ENCODE measurements around the gene GDPD3.
"Not testable (repeated sequence)": the region's sequence is repeated elsewhere in the genome, so short reads cannot be mapped to it uniquely, and the experiment has no call there.

The GDPD3 gene

GRCh38 chr16:30113031-30113710 lies at the start of gene GDPD3:
GDPD3 (minus strand) TSS chr16:30113537; CDS start chr16:30113478, 59 bp downstream.
- DNase-seq: no peak

GRCh38 chr16:30157214-30157613 lies 43.9 kb upstream of the GDPD3 start:
- no peak for DNase-seq

GRCh38 chr16:30155188-30155587 lies 41.9 kb upstream of the GDPD3 start:
- no peak for DNase-seq

GRCh38 chr16:30152517-30152916 lies 39.2 kb upstream of the GDPD3 start:
- no peak for DNase-seq

GRCh38 chr16:30151091-30151490 lies 37.8 kb upstream of the GDPD3 start:
- no peak for DNase-seq

GRCh38 chr16:30149250-30149930 lies 36.1 kb upstream of the GDPD3 start:
- DNase-seq: peak; percentile 86

GRCh38 chr16:30147843-30148510 lies 34.6 kb upstream of the GDPD3 start:
- no peak for DNase-seq

GRCh38 chr16:30145657-30146056 lies 32.3 kb upstream of the GDPD3 start:
- DNase-seq: no peak

GRCh38 chr16:30144917-30145316 lies 31.6 kb upstream of the GDPD3 start:
- DNase-seq: no peak

- DNase-seq: no peak
Measured at GRCh38 chr16:30144017-30144416, 30.7 kb upstream of the GDPD3 start.

- no peak for DNase-seq
Measured at GRCh38 chr16:30143347-30143702, 30.0 kb upstream of the GDPD3 start.

GRCh38 chr16:30142672-30143346 lies 29.5 kb upstream of the GDPD3 start:
- peak; percentile 56 to 57 for DNase-seq

- no peak for DNase-seq
Measured at GRCh38 chr16:30141750-30142149, 28.4 kb upstream of the GDPD3 start.

GRCh38 chr16:30139583-30140481 lies 26.5 kb upstream of the GDPD3 start:
- no peak for DNase-seq

- no peak for DNase-seq
Measured at GRCh38 chr16:30137897-30138296, 24.6 kb upstream of the GDPD3 start.

- DNase-seq: peak; percentile 57 to 71
Measured at GRCh38 chr16:30136971-30137605, 23.8 kb upstream of the GDPD3 start.

- no peak for DNase-seq
Measured at GRCh38 chr16:30132591-30132990, 19.3 kb upstream of the GDPD3 start.

GRCh38 chr16:30131869-30132475 lies 18.6 kb upstream of the GDPD3 start:
- no peak for DNase-seq

- DNase-seq: no peak
Measured at GRCh38 chr16:30127993-30128392, 14.7 kb upstream of the GDPD3 start.

- DNase-seq: not testable (repeated sequence)
Measured at GRCh38 chr16:30125690-30126089, 12.4 kb upstream of the GDPD3 start.

- DNase-seq: no peak
Measured at GRCh38 chr16:30124985-30125379, 11.6 kb upstream of the GDPD3 start.

Measured in inflammatory macrophage treated with lipopolysaccharide for 1 hour (primary cell).